ENCODE measurements around the gene FOXJ3.

GRCh38 chr1:42163114-42163513, 171.9 kb downstream of the FOXJ3 start:
- TF ChIP-seq TCF7L2 (IDR thresholded peaks at IDR 0.05; ENCODE audit: low read depth, low read length) (no peak), CTCF (IDR thresholded peaks at IDR 0.05) (no peak), POLR2AphosphoS5 (IDR thresholded peaks at IDR 0.05; ENCODE audit: low read depth, low read length) (no peak)
